IPS-20b (cell line): Measurements from ENCODE around the gene B3GNT5.

Experiments used
- H3K27ac ChIP-seq: one replicate; pipeline ENCODE4 v1.5.1; 2013; ENCODE audit warnings: low read length
- H3K27me3 ChIP-seq: 2 replicates; pipeline ENCODE4 v1.6.1; 2013; ENCODE audit warnings: mild to moderate bottlenecking, low read length, inconsistent platforms; ENCODE audit not compliant: insufficient read depth
- H3K36me3 ChIP-seq: 2 replicates; pipeline ENCODE4 v1.6.1; 2013; ENCODE audit warnings: low read depth, mild to moderate bottlenecking, inconsistent platforms, low read length, moderate library complexity; ENCODE audit not compliant: insufficient read depth
- H3K4me1 ChIP-seq: 2 replicates; pipeline ENCODE4 v1.6.1; 2013; ENCODE audit warnings: mild to moderate bottlenecking, control low read depth, inconsistent platforms, low read length, moderate library complexity; ENCODE audit not compliant: insufficient read depth
- H3K4me3 ChIP-seq: 2 replicates; pipeline ENCODE4 v1.5.1; 2013; ENCODE audit warnings: mild to moderate bottlenecking, low read length, inconsistent platforms
- H3K9ac ChIP-seq: 2 replicates; pipeline ENCODE4 v1.6.1; 2013; ENCODE audit warnings: low read depth, mild to moderate bottlenecking, inconsistent platforms, low read length, moderate library complexity
- H3K9me3 ChIP-seq: 2 replicates; pipeline ENCODE4 v1.6.1; 2013; ENCODE audit warnings: mild to moderate bottlenecking, low read depth, low read length, inconsistent platforms; ENCODE audit not compliant: insufficient read depth

B3GNT5 gene

GRCh38 chr3:183255348-183255730 lies 2.3 kb downstream of the B3GNT5 start:
- peak overlapping the region; percentile 78; the same call in 1 of the 2 replicates for H3K9ac ChIP-seq
- no peaks in the 10 kb centered on the region; the same call in 1 of the 2 replicates for H3K4me1 ChIP-seq
- no peaks in the 10 kb centered on the region for H3K36me3 ChIP-seq
- no peak overlapping the region for H3K27ac ChIP-seq
- peak overlapping the region; percentile 72 for H3K4me3 ChIP-seq
- H3K27me3 ChIP-seq, result peaks cover 43% of the 10 kb centered on the region
- H3K9me3 ChIP-seq, result no peaks in the 10 kb centered on the region

DNA sequence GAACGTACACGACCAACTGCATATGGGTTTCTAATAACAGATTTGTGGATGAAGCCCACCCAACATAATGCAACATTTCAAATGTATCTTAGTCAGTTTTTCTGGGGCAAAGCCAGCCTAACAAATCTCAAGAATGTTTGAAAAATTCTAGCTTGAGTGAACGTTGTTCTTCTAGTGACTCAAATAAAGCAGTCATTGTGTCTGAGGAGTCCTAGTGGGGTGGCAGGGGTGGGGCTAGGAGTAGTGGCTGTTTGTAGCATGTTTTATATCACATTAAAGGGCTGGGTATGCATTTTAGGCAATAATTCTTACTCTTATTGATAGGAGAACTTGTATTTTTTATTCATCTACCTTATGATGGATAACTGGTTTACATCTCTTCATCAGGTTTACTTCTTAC lies 6.0 kb downstream of the B3GNT5 start:
- H3K4me1 ChIP-seq, result peaks cover 17% of the 10 kb centered on the region
- no peak overlapping the region for H3K9ac ChIP-seq
- peaks cover 10% of the 10 kb centered on the region for H3K27me3 ChIP-seq
- H3K4me3 ChIP-seq, result no peak overlapping the region
- no peaks in the 10 kb centered on the region for H3K9me3 ChIP-seq
- no peak overlapping the region for H3K27ac ChIP-seq
- H3K36me3 ChIP-seq, result no peaks in the 10 kb centered on the region

DNA sequence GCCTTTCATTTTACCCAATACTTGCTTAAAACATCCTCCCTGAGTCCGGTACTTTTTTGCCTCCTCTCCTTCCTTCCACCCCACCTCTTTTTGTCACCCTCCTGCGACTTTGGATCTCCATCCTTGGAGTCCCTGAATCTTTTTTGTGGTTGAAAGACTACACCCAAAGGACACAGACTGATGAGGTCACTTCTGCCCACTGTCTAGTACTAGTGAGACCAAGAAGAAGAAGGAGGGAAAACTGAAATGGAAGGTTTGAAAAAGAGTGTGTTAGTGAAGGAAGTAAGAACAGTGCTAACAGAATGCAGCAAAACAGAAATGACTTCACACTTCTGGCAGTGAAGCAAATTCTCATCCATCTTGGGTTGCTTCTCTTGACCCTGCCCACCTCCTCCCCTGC lies 6.6 kb downstream of the B3GNT5 start:
- Histone ChIP-seq H3K9ac (no peak overlapping the region), H3K36me3 (no peaks in the 10 kb centered on the region), H3K4me3 (no peak overlapping the region), H3K27ac (no peak overlapping the region), H3K4me1 (peaks cover 23% of the 10 kb centered on the region), H3K27me3 (peaks cover 8% of the 10 kb centered on the region), H3K9me3 (no peaks in the 10 kb centered on the region)

DNA sequence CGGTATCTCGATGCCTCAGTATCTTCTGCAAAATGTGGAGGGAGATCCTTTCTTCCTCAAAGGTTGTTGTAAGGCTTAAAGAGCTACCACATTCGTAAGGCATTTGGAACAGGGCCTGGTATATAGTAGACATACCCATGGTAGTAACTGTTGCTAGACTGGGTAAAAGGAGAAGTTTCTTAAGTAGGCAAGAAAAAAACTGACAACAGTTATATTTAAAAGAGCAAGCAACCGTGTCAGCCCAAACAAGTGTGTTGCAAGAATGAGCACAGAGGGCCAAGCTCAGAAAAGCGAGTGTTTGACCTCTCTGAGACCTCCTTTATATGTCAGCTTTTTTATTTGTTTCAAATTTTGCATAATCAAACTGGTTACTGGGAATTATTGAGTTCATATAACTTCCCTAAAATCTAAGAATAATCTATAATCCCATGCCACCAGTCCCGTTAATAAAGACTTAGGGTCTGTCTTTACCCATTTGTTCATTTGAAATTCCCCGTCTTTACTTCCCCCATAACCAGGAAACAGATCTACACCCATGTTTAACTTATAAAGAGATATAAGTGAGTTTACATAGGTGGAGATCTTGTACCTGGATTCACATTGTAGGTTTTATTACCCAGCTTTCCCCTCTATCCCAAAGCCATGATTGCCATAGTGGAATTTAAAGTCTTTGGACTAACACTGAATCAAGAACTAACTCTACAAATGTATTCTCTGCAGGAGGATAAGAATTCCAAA lies 7.3 kb downstream of the B3GNT5 start:
- H3K36me3 ChIP-seq, result no peaks in the 10 kb centered on the region
- no peak overlapping the region for H3K4me3 ChIP-seq
- H3K4me1 ChIP-seq, result peaks cover 30% of the 10 kb centered on the region
- no peaks in the 10 kb centered on the region for H3K9me3 ChIP-seq
- no peak overlapping the region for H3K27ac ChIP-seq
- H3K9ac ChIP-seq, result no peak overlapping the region
- H3K27me3 ChIP-seq, result 0 out of 2 replicates have a peak, but pooled peaks cover 1% of the 10 kb centered on the region

DNA sequence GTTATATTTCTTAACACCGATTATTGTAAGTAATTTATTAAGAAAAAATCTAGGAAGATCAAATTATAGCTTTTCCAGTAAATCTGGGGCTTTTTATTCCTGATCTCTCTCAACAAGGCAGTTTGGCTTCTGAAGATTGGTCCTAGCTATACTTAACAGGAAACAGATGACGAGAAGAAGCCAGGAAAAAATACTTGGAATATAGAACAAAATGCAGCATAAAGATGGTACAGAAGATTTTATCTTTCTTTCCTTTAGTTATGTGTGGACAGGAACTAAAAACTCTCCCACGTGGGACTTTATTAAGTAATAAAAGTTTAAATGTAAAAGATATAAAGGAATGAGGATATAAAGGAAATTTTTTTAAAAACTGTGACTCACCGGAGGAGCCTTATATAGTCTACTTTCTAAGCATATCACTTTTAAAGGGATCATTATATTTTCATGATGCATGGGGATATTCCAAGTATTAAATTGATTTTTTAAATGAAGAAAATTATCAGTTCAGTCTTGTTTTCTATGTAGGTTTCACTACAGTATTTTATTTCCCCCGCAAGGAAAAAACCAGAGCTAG lies 8.2 kb downstream of the B3GNT5 start:
- Histone ChIP-seq H3K4me1 (peaks cover 38% of the 10 kb centered on the region), H3K4me3 (no peak overlapping the region), H3K27me3 (no peaks in the 10 kb centered on the region), H3K9ac (no peak overlapping the region), H3K9me3 (no peaks in the 10 kb centered on the region), H3K27ac (no peak overlapping the region), H3K36me3 (no peaks in the 10 kb centered on the region)

DNA sequence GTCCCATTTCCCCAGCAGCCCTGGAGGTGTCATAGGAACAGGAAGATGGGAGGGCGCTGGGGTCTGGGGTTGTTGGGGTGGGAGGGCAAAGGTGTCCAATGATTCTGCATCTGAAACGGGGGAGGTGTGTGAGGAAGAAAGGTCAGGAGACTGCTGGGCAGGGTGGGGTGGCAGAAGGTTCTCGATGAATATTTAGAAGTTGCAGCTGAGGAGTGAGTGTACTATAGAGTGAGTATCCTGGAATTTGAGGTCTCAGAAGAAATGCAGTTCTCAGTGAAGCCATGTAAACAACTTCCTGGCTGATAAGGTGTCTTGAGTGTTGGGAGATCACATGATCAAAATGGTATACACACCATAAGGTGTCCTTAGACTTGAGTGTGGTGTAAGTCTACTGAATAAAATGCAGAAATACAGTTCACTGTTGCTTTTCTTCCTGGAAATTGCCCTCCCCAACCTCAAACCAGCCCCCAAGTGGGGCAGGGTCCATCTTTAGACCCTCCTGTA lies 9.9 kb downstream of the B3GNT5 start:
- H3K27ac ChIP-seq, result no peak overlapping the region
- no peaks in the 10 kb centered on the region for H3K27me3 ChIP-seq
- H3K36me3 ChIP-seq, result no peaks in the 10 kb centered on the region
- no peak overlapping the region for H3K9ac ChIP-seq
- H3K9me3 ChIP-seq, result no peaks in the 10 kb centered on the region
- H3K4me3 ChIP-seq, result no peak overlapping the region
- peaks cover 50% of the 10 kb centered on the region for H3K4me1 ChIP-seq

- Histone ChIP-seq H3K36me3 (no peaks in the 10 kb centered on the region), H3K9ac (no peak overlapping the region; the same call in 1 of the 2 replicates), H3K4me3 (peak overlapping the region; percentile 55; the same call in 1 of the 2 replicates), H3K27me3 (no peaks in the 10 kb centered on the region), H3K9me3 (no peaks in the 10 kb centered on the region), H3K27ac (peak overlapping the region; percentile 53), H3K4me1 (peaks cover 59% of the 10 kb centered on the region)
Observed at GRCh38 chr3:183264268-183264667, 11.2 kb downstream of the B3GNT5 start.

- Histone ChIP-seq H3K9me3 (no peaks in the 10 kb centered on the region), H3K27ac (peak overlapping the region; percentile 53), H3K27me3 (no peaks in the 10 kb centered on the region), H3K36me3 (no peaks in the 10 kb centered on the region), H3K4me1 (peaks cover 59% of the 10 kb centered on the region), H3K4me3 (peak overlapping the region; percentile 55), H3K9ac (peak overlapping the region; percentile 74)
Observed at GRCh38 chr3:183265157-183265642, 12.1 kb downstream of the B3GNT5 start.

DNA sequence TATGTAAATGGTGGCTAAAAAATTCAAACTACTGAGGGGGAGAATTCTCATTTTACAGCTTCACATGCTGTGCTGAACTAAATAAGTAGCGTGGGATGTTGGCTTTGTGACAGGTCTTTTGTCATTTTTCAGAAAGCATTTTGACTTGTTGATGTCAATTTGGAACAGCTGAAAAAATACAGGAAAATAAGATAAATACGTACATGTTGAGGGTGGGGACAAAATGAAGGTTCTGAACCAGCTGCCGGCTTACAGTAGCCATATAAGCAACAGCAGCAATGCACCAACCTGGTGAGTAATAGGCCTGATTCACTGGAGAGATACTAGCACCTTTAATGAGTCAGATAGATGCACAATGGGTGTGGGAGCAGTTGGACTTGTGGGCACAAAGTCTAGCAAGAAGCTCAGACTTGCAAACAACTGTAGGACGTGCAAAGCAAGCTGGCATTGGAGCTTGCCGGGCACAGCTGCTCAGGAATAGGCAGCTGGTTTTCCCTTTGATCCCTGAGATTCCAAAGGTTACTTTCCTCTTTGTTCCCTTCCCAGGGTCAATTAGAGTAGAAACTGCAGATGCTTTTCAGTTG lies 12.9 kb downstream of the B3GNT5 start:
- peak overlapping the region; percentile 53 for H3K27ac ChIP-seq
- peak overlapping the region; percentile 74; the same call in 1 of the 2 replicates for H3K9ac ChIP-seq
- no peaks in the 10 kb centered on the region for H3K27me3 ChIP-seq
- no peaks in the 10 kb centered on the region for H3K9me3 ChIP-seq
- peaks cover 59% of the 10 kb centered on the region for H3K4me1 ChIP-seq
- H3K4me3 ChIP-seq, result peak overlapping the region; percentile 55
- H3K36me3 ChIP-seq, result peaks cover 6% of the 10 kb centered on the region; the same call in 1 of the 2 replicates

DNA sequence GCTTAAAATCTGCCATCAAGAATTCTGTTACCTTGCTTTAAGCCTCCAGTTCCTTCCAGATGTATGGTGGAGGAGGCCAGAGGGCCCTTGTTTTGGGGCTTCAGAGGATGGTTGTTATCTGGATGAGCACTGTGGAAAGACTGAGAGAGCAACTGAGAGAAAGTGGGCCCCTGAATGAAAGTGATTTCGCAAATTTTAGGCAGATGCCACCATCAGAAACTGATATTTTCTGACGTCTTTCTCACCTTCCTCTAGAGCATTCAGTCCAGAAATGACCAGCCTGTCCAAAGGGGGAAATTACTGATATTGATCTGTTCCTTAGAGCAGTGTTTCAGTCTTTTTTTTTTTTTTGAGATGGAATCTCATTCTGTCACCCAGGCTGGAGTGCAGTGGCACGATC lies 13.4 kb downstream of the B3GNT5 start:
- peaks cover 59% of the 10 kb centered on the region for H3K4me1 ChIP-seq

GRCh38 chr3:183267140-183267539 lies 14.1 kb downstream of the B3GNT5 start:
- Histone ChIP-seq H3K4me1 (peaks cover 59% of the 10 kb centered on the region), H3K9me3 (no peaks in the 10 kb centered on the region), H3K4me3 (no peak overlapping the region), H3K36me3 (peaks cover 6% of the 10 kb centered on the region; the same call in 1 of the 2 replicates), H3K27me3 (no peaks in the 10 kb centered on the region), H3K9ac (no peak overlapping the region), H3K27ac (no peak overlapping the region)

More for the DNA sequence above, 13.4 kb downstream of the B3GNT5 start:
- no peaks in the 10 kb centered on the region for H3K27me3 ChIP-seq
- H3K4me3 ChIP-seq, result no peak overlapping the region; the same call in 1 of the 2 replicates
- peak overlapping the region; percentile 74; the same call in 1 of the 2 replicates for H3K9ac ChIP-seq
- H3K27ac ChIP-seq, result no peak overlapping the region
- H3K9me3 ChIP-seq, result no peaks in the 10 kb centered on the region
- H3K36me3 ChIP-seq, result peaks cover 6% of the 10 kb centered on the region; the same call in 1 of the 2 replicates
